OCI-LY7 (cell line): Measurements from ENCODE around the gene HAVCR2. TPM values are rescaled to one million over a fixed set of nuclear protein-coding genes. Genes with fewer than 3 reads are reported as not detected.

Experiments used
- BruUV-seq: library from RNA; stranded (reverse); fragments of 400-500 nt; replicated peaks from 2 replicates; lab custom pipeline; 2021; lab: Mats Ljungman, UMichigan
- CTCF ChIA-PET: fragments of 300-600 bp; sonication (Branson Sonifier 250); formaldehyde crosslinking; loops from one replicate; lab custom pipeline; 2022; ENCODE audit warnings: antibody characterized with exemption; ENCODE audit not compliant: unreplicated experiment; lab: Charles Lee
- POLR2A ChIA-PET: fragments of 300-600 bp; sonication (Branson Sonifier 250); formaldehyde crosslinking; loops from one replicate; lab custom pipeline; 2022; ENCODE audit warnings: antibody characterized with exemption; lab: Charles Lee
- DNase-seq: peaks from one replicate; pipeline ENCODE4 v3.0.0-alpha.2; 2015; ENCODE audit warnings: low spot score
- H2AFZ ChIP-seq: fragments of 200-600 bp; sonication (generic), shearing (Covaris generic); 2 replicates; pipeline ENCODE4 v1.6.1; 2014; ENCODE audit warnings: mild to moderate bottlenecking, antibody characterized with exemption, low read length, moderate library complexity
- H3K27ac ChIP-seq: fragments of 200-600 bp; sonication (generic); 2 replicates; pipeline ENCODE4 v1.5.1; 2014; ENCODE audit warnings: mixed run types, low read depth, mild to moderate bottlenecking, moderate library complexity, low read length, inconsistent platforms; ENCODE audit not compliant: poor library complexity, severe bottlenecking
- H3K36me3 ChIP-seq: fragments of 200-600 bp; sonication (generic); 2 replicates; pipeline ENCODE4 v1.6.1; 2014; ENCODE audit warnings: mild to moderate bottlenecking, antibody characterized with exemption, low read length, moderate library complexity, mixed read lengths; ENCODE audit not compliant: insufficient read depth
- H3K4me1 ChIP-seq: fragments of 200-600 bp; sonication (generic); 2 replicates; pipeline ENCODE4 v1.5.1; 2014; ENCODE audit warnings: mild to moderate bottlenecking, low read length; ENCODE audit not compliant: insufficient read depth, poor library complexity, severe bottlenecking
- H3K4me2 ChIP-seq: fragments of 200-600 bp; sonication (generic); 2 replicates; pipeline ENCODE4 v1.6.1; 2014; ENCODE audit warnings: mild to moderate bottlenecking, low read length
- H3K4me3 ChIP-seq: fragments of 200-600 bp; sonication (generic); 2 replicates; pipeline ENCODE4 v1.5.1; 2014; ENCODE audit warnings: mild to moderate bottlenecking, low read depth, low read length; ENCODE audit not compliant: poor library complexity, severe bottlenecking
- H3K79me2 ChIP-seq: fragments of 200-600 bp; sonication (generic); 2 replicates; pipeline ENCODE4 v1.6.1; 2016; ENCODE audit warnings: low read depth, mild to moderate bottlenecking, low read length, moderate library complexity, mixed read lengths; ENCODE audit not compliant: insufficient read depth
- H3K9me2 ChIP-seq: fragments of 200-600 bp; sonication (generic); 2 replicates; pipeline ENCODE4 v1.6.1; 2016; ENCODE audit warnings: mild to moderate bottlenecking, low read length, mixed read lengths; ENCODE audit not compliant: insufficient read depth
- H3K9me3 ChIP-seq: fragments of 200-600 bp; sonication (generic); 2 replicates; pipeline ENCODE4 v1.6.1; 2014; ENCODE audit warnings: mild to moderate bottlenecking, mixed run types, low read length, mixed read lengths
- H4K20me1 ChIP-seq: fragments of 200-600 bp; sonication (generic); 2 replicates; pipeline ENCODE4 v1.6.1; 2014; ENCODE audit warnings: mild to moderate bottlenecking, antibody characterized with exemption, low read length, moderate library complexity, mixed read lengths; ENCODE audit not compliant: insufficient read depth
- EZH2phosphoT487 ChIP-seq: fragments of 200-600 bp; sonication (generic); IDR thresholded peaks from 2 replicates; pipeline ENCODE4 v1.6.1; 2018; ENCODE audit warnings: low read depth, borderline replicate concordance, mild to moderate bottlenecking, mixed run types, antibody characterized with exemption, low read length, moderate library complexity, mixed read lengths
- intact Hi-C: fragments of 100-400 bp; cut with micrococcal nuclease; formaldehyde crosslinking; loops from one replicate; pipeline ENCODE4 v1.10.0; 2022; ENCODE audit not compliant: unreplicated experiment
- total RNA-seq, 2 experiments: library from RNA; depleted of rRNA in 1 of 2; stranded (reverse); fragments of >200 nt in 1 of 2; shearing (Covaris generic) in 1 of 2; gene quantifications; 2 replicates each; pipeline ENCODE4 v1.2.3, GENCODE V29; 2014 to 2022
- TF ChIP-seq, protein P1 (sequence below): fragments of 200-600 bp; sonication (generic); conservative IDR thresholded peaks from 2 replicates; pipeline ENCODE4 v1.5.1; 2014; ENCODE audit warnings: mild to moderate bottlenecking, antibody characterized with exemption, low read length, moderate library complexity, mixed read lengths

HAVCR2 gene
- total RNA-seq, 2 experiments from 2014 or later, result 4.2 to 4.4 TPM

DNA sequence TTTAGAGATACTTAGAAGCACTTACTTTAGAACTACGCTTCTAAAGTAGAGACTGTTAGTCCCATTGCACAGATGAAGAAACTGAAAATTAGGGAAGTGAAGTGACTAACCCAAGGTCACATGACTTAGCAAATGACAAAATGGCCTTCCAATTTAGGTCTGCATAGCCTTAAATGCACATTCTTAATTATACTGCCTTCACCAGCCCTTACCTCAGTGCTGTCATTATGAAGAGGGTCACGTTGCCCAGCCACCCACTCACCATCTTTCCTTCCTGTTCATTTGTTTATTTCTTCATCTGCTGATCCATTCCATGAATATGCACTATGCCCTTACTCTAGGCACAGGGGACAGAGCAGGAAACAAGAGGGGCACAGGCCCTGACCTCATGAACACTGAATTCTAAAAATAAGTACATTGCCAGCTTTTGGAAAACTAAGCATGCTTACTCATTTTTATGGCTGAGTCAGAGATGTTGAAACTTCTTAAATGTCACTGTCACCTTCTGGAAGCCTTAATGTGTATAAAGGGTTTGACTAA, 8.6 kb downstream of the HAVCR2 start:
- TF ChIP-seq EZH2phosphoT487, result no peak
- TF ChIP-seq, protein P1, sequence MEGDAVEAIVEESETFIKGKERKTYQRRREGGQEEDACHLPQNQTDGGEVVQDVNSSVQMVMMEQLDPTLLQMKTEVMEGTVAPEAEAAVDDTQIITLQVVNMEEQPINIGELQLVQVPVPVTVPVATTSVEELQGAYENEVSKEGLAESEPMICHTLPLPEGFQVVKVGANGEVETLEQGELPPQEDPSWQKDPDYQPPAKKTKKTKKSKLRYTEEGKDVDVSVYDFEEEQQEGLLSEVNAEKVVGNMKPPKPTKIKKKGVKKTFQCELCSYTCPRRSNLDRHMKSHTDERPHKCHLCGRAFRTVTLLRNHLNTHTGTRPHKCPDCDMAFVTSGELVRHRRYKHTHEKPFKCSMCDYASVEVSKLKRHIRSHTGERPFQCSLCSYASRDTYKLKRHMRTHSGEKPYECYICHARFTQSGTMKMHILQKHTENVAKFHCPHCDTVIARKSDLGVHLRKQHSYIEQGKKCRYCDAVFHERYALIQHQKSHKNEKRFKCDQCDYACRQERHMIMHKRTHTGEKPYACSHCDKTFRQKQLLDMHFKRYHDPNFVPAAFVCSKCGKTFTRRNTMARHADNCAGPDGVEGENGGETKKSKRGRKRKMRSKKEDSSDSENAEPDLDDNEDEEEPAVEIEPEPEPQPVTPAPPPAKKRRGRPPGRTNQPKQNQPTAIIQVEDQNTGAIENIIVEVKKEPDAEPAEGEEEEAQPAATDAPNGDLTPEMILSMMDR, result no peak
- Histone ChIP-seq H3K79me2 (no peaks in the 10 kb centered on the region), H4K20me1 (no peaks in the 10 kb centered on the region), H3K27ac (no peak overlapping the region), H3K4me2 (no peak overlapping the region), H2AFZ (peak overlapping the region; percentile 51; the same call in 1 of the 2 replicates), H3K4me1 (no peaks in the 10 kb centered on the region), H3K9me3 (no peaks in the 10 kb centered on the region), H3K36me3 (peaks cover 21% of the 10 kb centered on the region), H3K4me3 (no peak overlapping the region), H3K9me2 (no peaks in the 10 kb centered on the region)
- intact Hi-C loops, result no loop called here
- no peak for DNase-seq
- POLR2A ChIA-PET, result interaction anchor here (1.6 kb wide), 1 partner anchor 9 kb away, joined by 3 read pairs; the partner anchor contains the start of gene HAVCR2
- no TSS peak for BruUV-seq
- CTCF ChIA-PET, result no interaction called here

DNA sequence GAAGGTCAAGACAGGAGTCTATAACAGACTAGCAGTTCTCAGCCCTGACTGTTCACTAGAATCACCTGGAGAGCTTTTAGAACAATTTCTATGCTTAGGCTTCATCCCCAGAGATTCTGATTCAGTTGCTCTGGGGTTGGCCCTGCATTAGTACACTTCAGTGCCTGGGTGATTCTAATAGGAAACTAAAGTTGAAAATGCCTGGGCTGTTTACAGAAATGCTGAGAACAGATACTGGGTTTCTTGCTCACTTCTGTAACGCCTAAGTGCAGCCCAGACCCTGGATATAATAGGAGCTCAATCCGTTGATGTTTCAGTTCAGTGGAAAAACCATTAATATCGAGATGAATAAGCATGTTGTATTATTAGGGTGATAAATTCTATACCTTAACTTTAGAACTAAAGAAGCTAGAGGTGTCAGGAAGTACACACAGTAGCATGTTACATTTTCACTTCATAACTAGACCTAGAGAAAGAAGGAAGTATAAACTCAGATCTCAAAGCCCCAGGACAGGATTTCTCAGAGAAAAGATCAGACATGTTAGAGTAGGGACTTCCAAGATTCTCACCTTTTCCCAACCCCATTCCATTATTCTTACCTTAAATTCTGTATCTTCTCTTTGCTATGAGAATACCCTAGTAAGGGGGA, 20.4 kb downstream of the HAVCR2 start:
- TF ChIP-seq, protein P1, result no peak
- TF ChIP-seq EZH2phosphoT487, result no peak
- no peaks in the 10 kb centered on the region for H3K4me1 ChIP-seq
- no peak overlapping the region for H3K4me2 ChIP-seq
- H3K27ac ChIP-seq, result no peak overlapping the region
- peaks cover 44% of the 10 kb centered on the region for H3K36me3 ChIP-seq
- 0 out of 2 replicates have a peak, but pooled peaks cover 3% of the 10 kb centered on the region for H3K9me3 ChIP-seq
- no TSS peak for BruUV-seq
- intact Hi-C loops, result no loop called here
- H2AFZ ChIP-seq, result no peak overlapping the region
- ChIA-PET CTCF (no interaction called here), POLR2A (no interaction called here)
- no peak overlapping the region for H3K4me3 ChIP-seq
- H3K9me2 ChIP-seq, result no peaks in the 10 kb centered on the region
- H3K79me2 ChIP-seq, result no peaks in the 10 kb centered on the region
- no peak for DNase-seq
- no peaks in the 10 kb centered on the region for H4K20me1 ChIP-seq

DNA sequence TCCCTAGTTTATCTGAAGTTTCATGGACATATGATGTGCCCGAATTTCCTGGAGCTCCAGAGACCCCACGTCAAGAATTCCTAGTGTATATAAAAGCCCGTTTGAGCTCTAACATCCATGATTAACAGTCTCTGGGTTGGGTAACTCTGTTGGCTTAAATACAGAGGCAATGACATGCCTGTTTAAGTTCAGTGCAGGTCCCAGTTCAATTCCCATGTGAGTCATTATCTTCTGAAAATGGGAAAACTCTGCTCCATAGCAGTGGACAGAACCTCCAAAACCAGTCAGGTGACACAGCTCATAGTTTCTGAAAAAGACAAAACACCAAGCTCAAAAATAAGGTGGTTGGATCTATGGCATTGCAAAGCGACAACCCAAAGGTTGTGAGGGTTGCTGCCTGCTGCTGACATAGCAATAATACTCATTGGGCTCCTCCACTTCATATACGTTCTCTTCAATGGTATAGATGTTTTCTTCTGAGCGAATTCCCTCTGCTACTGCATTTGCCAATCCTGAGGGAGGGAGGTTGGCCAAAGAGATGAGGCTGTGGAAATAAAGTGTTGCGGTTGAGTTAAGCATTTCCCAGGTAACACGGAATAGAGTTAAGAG, 22.0 kb downstream of the HAVCR2 start:
- no peaks in the 10 kb centered on the region for H3K79me2 ChIP-seq
- H3K4me2 ChIP-seq, result no peak overlapping the region
- no peak for TF ChIP-seq EZH2phosphoT487
- TF ChIP-seq, protein P1, result no peak
- H3K4me1 ChIP-seq, result no peaks in the 10 kb centered on the region
- DNase-seq, result no peak
- H4K20me1 ChIP-seq, result no peaks in the 10 kb centered on the region
- H3K9me3 ChIP-seq, result 0 out of 2 replicates have a peak, but pooled peaks cover 3% of the 10 kb centered on the region
- POLR2A ChIA-PET, result interaction anchor here (0.6 to 1.4 kb wide), 2 partner anchors 12 to 526 kb away, joined by 3 to 4 read pairs; no protein-coding TSS in a partner anchor
- intact Hi-C loops, result no loop called here
- CTCF ChIA-PET, result no interaction called here
- H2AFZ ChIP-seq, result no peak overlapping the region
- H3K36me3 ChIP-seq, result peaks cover 40% of the 10 kb centered on the region
- H3K9me2 ChIP-seq, result no peaks in the 10 kb centered on the region
- H3K4me3 ChIP-seq, result no peak overlapping the region
- BruUV-seq, result no TSS peak
- no peak overlapping the region for H3K27ac ChIP-seq
